H9 (cell line): ENCODE data around the gene PHYH. TPM values are rescaled to one million over a fixed set of nuclear protein-coding genes. Genes with fewer than 3 reads are reported as not detected.

Source experiments
- DNase-seq: peaks from one replicate; pipeline ENCODE4 v3.0.0-alpha.2; 2017
- H2AFZ ChIP-seq: one replicate; pipeline ENCODE4 v1.6.1; 2013; ENCODE audit warnings: mild to moderate bottlenecking, low read length, control low read depth, moderate library complexity
- H2AK5ac ChIP-seq: 2 replicates; pipeline ENCODE4 v1.6.1; 2013; ENCODE audit warnings: low read length, control low read depth, mixed read lengths; ENCODE audit not compliant: insufficient read length
- H2BK120ac ChIP-seq: one replicate; pipeline ENCODE4 v1.6.1; 2013; ENCODE audit warnings: low read depth, mild to moderate bottlenecking, low read length, control low read depth, inconsistent platforms; ENCODE audit not compliant: poor library complexity, severe bottlenecking
- H2BK12ac ChIP-seq: 2 replicates; pipeline ENCODE4 v1.6.1; 2013; ENCODE audit warnings: low read length, control low read depth, mixed read lengths, low read depth; ENCODE audit not compliant: insufficient read length
- H2BK15ac ChIP-seq: 2 replicates; pipeline ENCODE4 v1.6.1; 2013; ENCODE audit warnings: low read depth, low read length, control low read depth
- H2BK20ac ChIP-seq: one replicate; pipeline ENCODE4 v1.6.1; 2013; ENCODE audit warnings: low read depth, mild to moderate bottlenecking, low read length, control low read depth, inconsistent platforms; ENCODE audit not compliant: poor library complexity, severe bottlenecking
- H2BK5ac ChIP-seq: 2 replicates; pipeline ENCODE4 v1.6.1; 2013; ENCODE audit warnings: low read length, control low read depth, mixed read lengths; ENCODE audit not compliant: insufficient read length
- H3K14ac ChIP-seq: 2 replicates; pipeline ENCODE4 v1.6.1; 2013; ENCODE audit warnings: low read length, control low read depth; ENCODE audit not compliant: insufficient read depth
- H3K18ac ChIP-seq: 2 replicates; pipeline ENCODE4 v1.6.1; 2013; ENCODE audit warnings: low read depth, mild to moderate bottlenecking, mixed read lengths, low read length, control low read depth; ENCODE audit not compliant: insufficient read length
- H3K23ac ChIP-seq: 2 replicates; pipeline ENCODE4 v1.6.1; 2013; ENCODE audit warnings: low read length, control low read depth, mixed read lengths, low read depth; ENCODE audit not compliant: insufficient read length
- H3K23me2 ChIP-seq: 2 replicates; pipeline ENCODE4 v1.6.1; 2013; ENCODE audit warnings: low read depth, mild to moderate bottlenecking, mixed read lengths, low read length, control low read depth; ENCODE audit not compliant: insufficient read length, poor library complexity, severe bottlenecking
- H3K27ac ChIP-seq: 2 replicates; pipeline ENCODE4 v1.5.1; 2013; ENCODE audit warnings: low read length, control low read depth, mixed read lengths, low read depth; ENCODE audit not compliant: insufficient read length
- H3K27me3 ChIP-seq: 2 replicates; pipeline ENCODE4 v1.6.1; 2013; ENCODE audit warnings: low read length, control low read depth, inconsistent platforms; ENCODE audit not compliant: insufficient read depth
- H3K4ac ChIP-seq: 2 replicates; pipeline ENCODE4 v1.6.1; 2013; ENCODE audit warnings: low read depth, mild to moderate bottlenecking, control low read depth, inconsistent platforms, low read length, moderate library complexity
- H3K4me1 ChIP-seq: 2 replicates; pipeline ENCODE4 v1.6.1; 2013; ENCODE audit warnings: low read length, control low read depth, inconsistent platforms; ENCODE audit not compliant: insufficient read depth
- H3K4me2 ChIP-seq: 2 replicates; pipeline ENCODE4 v1.6.1; 2013; ENCODE audit warnings: low read length, control low read depth, mixed read lengths; ENCODE audit not compliant: insufficient read length, insufficient read depth
- H3K56ac ChIP-seq: 2 replicates; pipeline ENCODE4 v1.6.1; 2013; ENCODE audit warnings: low read depth, mild to moderate bottlenecking, mixed read lengths, low read length, control low read depth; ENCODE audit not compliant: insufficient read length
- H3K79me1 ChIP-seq: 2 replicates; pipeline ENCODE4 v1.6.1; 2013; ENCODE audit warnings: low read depth, mild to moderate bottlenecking, moderate library complexity, low read length, control low read depth, inconsistent platforms; ENCODE audit not compliant: insufficient read depth, poor library complexity, severe bottlenecking
- H3K79me2 ChIP-seq: 2 replicates; pipeline ENCODE4 v1.6.1; 2013; ENCODE audit warnings: low read length, control low read depth, inconsistent platforms; ENCODE audit not compliant: insufficient read depth
- H3K9ac ChIP-seq: 2 replicates; pipeline ENCODE4 v1.6.1; 2013; ENCODE audit warnings: low read length, control low read depth, mixed read lengths; ENCODE audit not compliant: insufficient read length; ENCODE audit errors: extremely low read depth
- H3K9me3 ChIP-seq: one replicate; pipeline ENCODE4 v1.6.1; 2013; ENCODE audit warnings: low read depth, low read length, inconsistent platforms; ENCODE audit not compliant: control insufficient read depth
- H3T11ph ChIP-seq: one replicate; pipeline ENCODE4 v1.6.1; 2013; ENCODE audit warnings: mild to moderate bottlenecking, low read length, control low read depth, inconsistent platforms
- H4K20me1 ChIP-seq: one replicate; pipeline ENCODE4 v1.6.1; 2013; ENCODE audit not compliant: control insufficient read depth, insufficient read length, insufficient read depth
- H4K5ac ChIP-seq: 2 replicates; pipeline ENCODE4 v1.6.1; 2013; ENCODE audit warnings: low read depth, mild to moderate bottlenecking, mixed read lengths, low read length, control low read depth; ENCODE audit not compliant: insufficient read length
- H4K8ac ChIP-seq: replicated peaks from 2 replicates; pipeline ENCODE4 v1.6.1; 2013; ENCODE audit warnings: low read length, control low read depth, mixed read lengths, low read depth; ENCODE audit not compliant: insufficient read length
- H4K91ac ChIP-seq: 2 replicates; pipeline ENCODE4 v1.6.1; 2013; ENCODE audit warnings: low read depth, mild to moderate bottlenecking, moderate library complexity, mixed read lengths, low read length, control low read depth; ENCODE audit not compliant: insufficient read length
- H3K27ac Mint-ChIP-seq, 3 experiments: 2 replicates in 2 of 3; 3 replicates in 1 of 3; pipeline ENCODE4 v1.8.0; 2020 to 2021; ENCODE audit warnings: mixed read lengths in 3 of 3, mild to moderate bottlenecking in 1 of 3, moderate library complexity in 1 of 3
- H3K27me3 Mint-ChIP-seq: 2 replicates; pipeline ENCODE4 v1.8.0; 2021; ENCODE audit warnings: low read depth, mild to moderate bottlenecking, moderate library complexity, mixed read lengths
- H3K36me3 Mint-ChIP-seq, 3 experiments: 2 replicates in 2 of 3; 3 replicates in 1 of 3; pipeline ENCODE4 v1.8.0; 2020 to 2021; ENCODE audit warnings: low read depth in 3 of 3, mixed read lengths in 3 of 3; ENCODE audit not compliant: insufficient read depth in 1 of 3
- H3K4me1 Mint-ChIP-seq, 2 experiments: 2 replicates each; pipeline ENCODE4 v1.8.0; 2020; ENCODE audit warnings: mixed read lengths in 2 of 2
- H3K4me3 Mint-ChIP-seq, 2 experiments: 2 replicates in 1 of 2; 3 replicates in 1 of 2; pipeline ENCODE4 v1.8.0; 2020 to 2021; ENCODE audit warnings: mild to moderate bottlenecking in 2 of 2, mixed read lengths in 2 of 2, moderate library complexity in 1 of 2
- H3K9me3 Mint-ChIP-seq, 2 experiments: 2 replicates in 1 of 2; 3 replicates in 1 of 2; pipeline ENCODE4 v1.8.0; 2020; ENCODE audit warnings: mild to moderate bottlenecking in 2 of 2, mixed read lengths in 2 of 2, moderate library complexity in 1 of 2
- CTCF ChIP-seq: fragments of 200-600 bp; sonication (generic); conservative IDR thresholded peaks from 3 replicates; pipeline ENCODE4 v1.8.0; 2021; ENCODE audit warnings: antibody characterized with exemption, mild to moderate bottlenecking
- WGBS: extraction: QIAGEN DNeasy Blood & Tissue Kit; methylation state at CpG from one replicate; pipeline ENCODE4 v1.1.7; 2013; ENCODE audit warnings: missing lambda C conversion rate, low lambda C conversion rate, mixed read lengths; ENCODE audit not compliant: insufficient read length; ENCODE audit errors: extremely low coverage; 5-methylcytosine and 5-hydroxymethylcytosine counted together
- total RNA-seq: library from RNA; stranded (reverse); gene quantifications from 2 replicates; pipeline ENCODE4 v1.2.1, GENCODE V29; 2021

PHYH gene
- total RNA-seq, 1 experiment from 2014 or later, result 21.5 TPM

GRCh38 chr10:13262433-13262832, 37.4 kb downstream of the PHYH start:
- no peak overlapping the region for H3K56ac ChIP-seq
- H3K79me1 ChIP-seq, result no peaks in the 10 kb centered on the region
- Mint-ChIP-seq H3K9me3 (peaks cover 7 to 16% of the 10 kb centered on the region in 2 experiments; a peak in 4 of 5 replicates), H3K27me3 (peaks cover 4% of the 10 kb centered on the region), H3K4me1 (peaks cover 3 to 4% of the 10 kb centered on the region in 2 experiments; a peak in 1 of 4 replicates), H3K27ac (no peak overlapping the region), H3K4me3 (no peak overlapping the region), H3K36me3 (peaks cover 0 to 6% (median 6%) of the 10 kb centered on the region in 3 experiments; a peak in 4 of 7 replicates)
- H3K79me2 ChIP-seq, result no peaks in the 10 kb centered on the region
- no peak overlapping the region for H3K18ac ChIP-seq
- H3K4me1 ChIP-seq, result no peaks in the 10 kb centered on the region
- H2BK120ac ChIP-seq, result no peak overlapping the region
- no peak overlapping the region for H3K9ac ChIP-seq
- no peak overlapping the region for H2AK5ac ChIP-seq
- no peak overlapping the region for H2BK5ac ChIP-seq
- no peak overlapping the region for H3K14ac ChIP-seq
- no peak overlapping the region for H2AFZ ChIP-seq
- no peak overlapping the region for H2BK15ac ChIP-seq
- H3K27me3 ChIP-seq, result no peaks in the 10 kb centered on the region
- no peak overlapping the region for H4K8ac ChIP-seq
- no peak overlapping the region for H2BK12ac ChIP-seq
- TF ChIP-seq CTCF, result no peak
- no peak overlapping the region for H2BK20ac ChIP-seq
- H3T11ph ChIP-seq, result no peak overlapping the region
- no peaks in the 10 kb centered on the region for H3K9me3 ChIP-seq
- no peak overlapping the region for H3K23ac ChIP-seq
- no peak for DNase-seq
- H4K5ac ChIP-seq, result no peak overlapping the region
- H3K4me2 ChIP-seq, result no peak overlapping the region
- H3K27ac ChIP-seq, result no peak overlapping the region
- no peak overlapping the region for H3K4ac ChIP-seq
- WGBS, result no CpG with 5 or more reads among the region's 1 CpG
- H4K20me1 ChIP-seq, result no peaks in the 10 kb centered on the region
- H4K91ac ChIP-seq, result no peak overlapping the region
- H3K23me2 ChIP-seq, result no peaks in the 10 kb centered on the region
